Hepatocyte (in vitro differentiated cells): ENCODE data around the gene ERC2. TPM values are rescaled to one million over a fixed set of nuclear protein-coding genes. Genes with fewer than 3 reads are reported as not detected.

ENCODE experiments used
- DNase-seq: peaks from one replicate; pipeline ENCODE4 v3.0.0-alpha.2; 2016; ENCODE audit warnings: low spot score
- H2AFZ ChIP-seq: fragments of 200-600 bp; sonication (generic); 2 replicates; pipeline ENCODE4 v1.6.0; 2016; ENCODE audit warnings: antibody characterized with exemption, mild to moderate bottlenecking
- H3K27ac ChIP-seq: fragments of 200-600 bp; sonication (generic); 2 replicates; pipeline ENCODE4 v1.5.1; 2016; ENCODE audit warnings: mild to moderate bottlenecking
- H3K27me3 ChIP-seq: fragments of 200-600 bp; sonication (generic); 2 replicates; pipeline ENCODE4 v1.6.1; 2016
- H3K36me3 ChIP-seq: fragments of 200-600 bp; sonication (generic); replicated peaks from 2 replicates; pipeline ENCODE4 v1.5.1; 2016; ENCODE audit warnings: low read depth; ENCODE audit not compliant: insufficient read depth
- H3K4me1 ChIP-seq: fragments of 200-600 bp; sonication (generic); 2 replicates; pipeline ENCODE4 v1.5.1; 2016; ENCODE audit warnings: mild to moderate bottlenecking, moderate library complexity; ENCODE audit not compliant: insufficient read depth
- H3K4me2 ChIP-seq: fragments of 200-600 bp; sonication (generic); 2 replicates; pipeline ENCODE4 v1.6.0; 2016
- H3K4me3 ChIP-seq: fragments of 200-600 bp; sonication (generic); 2 replicates; pipeline ENCODE4 v1.5.1; 2016; ENCODE audit warnings: mild to moderate bottlenecking
- H3K79me2 ChIP-seq: fragments of 200-600 bp; sonication (generic); 2 replicates; pipeline ENCODE4 v1.6.0; 2017; ENCODE audit warnings: mild to moderate bottlenecking
- H3K9me2 ChIP-seq: fragments of 200-600 bp; sonication (generic); replicated peaks from 2 replicates; pipeline ENCODE4 v1.6.0; 2017; ENCODE audit warnings: mild to moderate bottlenecking; ENCODE audit not compliant: insufficient read depth
- H3K9me3 ChIP-seq: fragments of 200-600 bp; sonication (generic); 2 replicates; pipeline ENCODE4 v1.5.1; 2016; ENCODE audit warnings: low read depth, mild to moderate bottlenecking
- H4K20me1 ChIP-seq: fragments of 200-600 bp; sonication (generic); 2 replicates; pipeline ENCODE4 v1.6.0; 2016; ENCODE audit warnings: mild to moderate bottlenecking; ENCODE audit not compliant: insufficient read depth, poor library complexity, severe bottlenecking
- EZH2 ChIP-seq: fragments of 200-600 bp; sonication (generic); IDR thresholded peaks from 2 replicates; pipeline ENCODE4 v1.6.1; 2016; ENCODE audit warnings: antibody characterized with exemption, mild to moderate bottlenecking, borderline replicate concordance
- EZH2phosphoT487 ChIP-seq: fragments of 200-600 bp; sonication (generic); IDR thresholded peaks from one replicate; pipeline ENCODE4 v1.6.1; 2018; ENCODE audit warnings: antibody characterized with exemption, mild to moderate bottlenecking, low read depth, moderate library complexity; ENCODE audit not compliant: unreplicated experiment, severe bottlenecking
- WGBS: methylation state at CpG from one replicate; pipeline ENCODE4 v1.1.6; 2016; ENCODE audit warnings: low lambda C conversion rate; ENCODE audit errors: missing lambda C conversion rate; 5-methylcytosine and 5-hydroxymethylcytosine counted together
- polyA plus RNA-seq: library from polyadenylated mRNA; unstranded; fragments of >200 nt; fragmentation: Nextera tagmentation; extraction: Ambion mirVana; gene quantifications from 2 replicates; pipeline ENCODE4 v1.2.1, GENCODE V29; 2016
- total RNA-seq: library from RNA; depleted of rRNA; stranded (reverse); fragments of >200 nt; gene quantifications from 2 replicates; pipeline ENCODE4 v1.2.3, GENCODE V29; 2014
- TF ChIP-seq, protein P1 (sequence below): fragments of 200-600 bp; sonication (generic); IDR thresholded peaks from 2 replicates; pipeline ENCODE4 v1.5.1; 2016; ENCODE audit warnings: antibody characterized with exemption, mild to moderate bottlenecking; ENCODE audit not compliant: poor library complexity

Gene ERC2
- total and polyA plus RNA-seq, 2 experiments from 2014 or later = 1.2 to 5.3 TPM

DNA sequence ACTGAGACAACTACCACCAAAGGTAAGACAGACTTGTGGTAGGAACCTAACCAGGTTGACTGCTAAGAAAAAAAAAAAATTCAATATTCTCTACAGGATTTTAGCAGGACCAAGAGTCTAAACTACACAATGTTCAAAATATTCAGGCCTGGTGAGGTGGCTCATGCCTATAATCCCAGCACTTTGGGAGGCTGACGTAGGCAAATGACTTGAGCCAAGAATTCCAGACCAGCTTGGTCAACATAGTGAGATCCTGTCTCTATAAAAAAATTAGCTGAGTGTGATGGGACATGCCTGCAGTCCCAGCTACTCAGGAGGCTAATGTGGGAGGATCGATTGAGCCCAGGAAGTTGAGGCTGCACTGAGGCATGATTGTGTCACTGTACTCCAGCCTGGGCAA lies 639.6 kb downstream of the ERC2 start:
- Histone ChIP-seq H3K27ac (no peak overlapping the region), H3K79me2 (no peaks in the 10 kb centered on the region), H3K9me3 (no peaks in the 10 kb centered on the region), H3K36me3 (no peaks in the 10 kb centered on the region), H3K4me2 (no peak overlapping the region), H3K27me3 (no peaks in the 10 kb centered on the region), H3K9me2 (no peaks in the 10 kb centered on the region), H2AFZ (no peak overlapping the region), H3K4me1 (no peaks in the 10 kb centered on the region), H4K20me1 (no peaks in the 10 kb centered on the region), H3K4me3 (no peak overlapping the region)
- 67% methylated on average over 2 of the region's 2 CpGs for WGBS
- TF ChIP-seq EZH2 (no peak), EZH2phosphoT487 (no peak)
- TF ChIP-seq, protein P1, sequence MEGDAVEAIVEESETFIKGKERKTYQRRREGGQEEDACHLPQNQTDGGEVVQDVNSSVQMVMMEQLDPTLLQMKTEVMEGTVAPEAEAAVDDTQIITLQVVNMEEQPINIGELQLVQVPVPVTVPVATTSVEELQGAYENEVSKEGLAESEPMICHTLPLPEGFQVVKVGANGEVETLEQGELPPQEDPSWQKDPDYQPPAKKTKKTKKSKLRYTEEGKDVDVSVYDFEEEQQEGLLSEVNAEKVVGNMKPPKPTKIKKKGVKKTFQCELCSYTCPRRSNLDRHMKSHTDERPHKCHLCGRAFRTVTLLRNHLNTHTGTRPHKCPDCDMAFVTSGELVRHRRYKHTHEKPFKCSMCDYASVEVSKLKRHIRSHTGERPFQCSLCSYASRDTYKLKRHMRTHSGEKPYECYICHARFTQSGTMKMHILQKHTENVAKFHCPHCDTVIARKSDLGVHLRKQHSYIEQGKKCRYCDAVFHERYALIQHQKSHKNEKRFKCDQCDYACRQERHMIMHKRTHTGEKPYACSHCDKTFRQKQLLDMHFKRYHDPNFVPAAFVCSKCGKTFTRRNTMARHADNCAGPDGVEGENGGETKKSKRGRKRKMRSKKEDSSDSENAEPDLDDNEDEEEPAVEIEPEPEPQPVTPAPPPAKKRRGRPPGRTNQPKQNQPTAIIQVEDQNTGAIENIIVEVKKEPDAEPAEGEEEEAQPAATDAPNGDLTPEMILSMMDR = no peak
- DNase-seq = no peak

DNA sequence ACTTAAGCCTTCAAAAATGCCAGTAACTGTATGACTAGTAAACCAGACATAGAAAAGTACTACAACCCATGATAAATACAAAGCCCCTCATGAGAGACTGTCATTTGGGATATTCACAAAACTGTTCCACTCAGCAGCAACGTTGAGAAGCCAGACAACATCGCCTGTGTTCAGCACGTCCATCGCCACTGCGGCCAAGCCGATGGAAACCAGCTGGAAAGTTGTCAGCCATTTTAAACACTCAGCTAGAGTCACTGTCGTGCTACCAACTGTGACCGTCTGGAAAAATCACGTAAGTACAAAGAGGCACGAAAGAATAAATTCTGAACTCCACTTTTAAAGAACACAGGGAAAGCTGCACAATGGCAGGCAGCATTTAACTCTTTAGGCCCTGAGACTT lies 640.5 kb downstream of the ERC2 start:
- WGBS = 67% methylated on average over 10 of the region's 10 CpGs
- no peak overlapping the region for H3K4me3 ChIP-seq
- no peaks in the 10 kb centered on the region for H4K20me1 ChIP-seq
- no peak for TF ChIP-seq EZH2
- TF ChIP-seq EZH2phosphoT487 = no peak
- TF ChIP-seq, protein P1 = no peak
- no peaks in the 10 kb centered on the region for H3K9me3 ChIP-seq
- no peaks in the 10 kb centered on the region for H3K79me2 ChIP-seq
- H3K4me1 ChIP-seq = no peaks in the 10 kb centered on the region
- no peaks in the 10 kb centered on the region for H3K27me3 ChIP-seq
- H2AFZ ChIP-seq = no peak overlapping the region
- no peaks in the 10 kb centered on the region for H3K9me2 ChIP-seq
- DNase-seq = no peak
- no peaks in the 10 kb centered on the region for H3K36me3 ChIP-seq
- H3K4me2 ChIP-seq = no peak overlapping the region
- no peak overlapping the region for H3K27ac ChIP-seq

DNA sequence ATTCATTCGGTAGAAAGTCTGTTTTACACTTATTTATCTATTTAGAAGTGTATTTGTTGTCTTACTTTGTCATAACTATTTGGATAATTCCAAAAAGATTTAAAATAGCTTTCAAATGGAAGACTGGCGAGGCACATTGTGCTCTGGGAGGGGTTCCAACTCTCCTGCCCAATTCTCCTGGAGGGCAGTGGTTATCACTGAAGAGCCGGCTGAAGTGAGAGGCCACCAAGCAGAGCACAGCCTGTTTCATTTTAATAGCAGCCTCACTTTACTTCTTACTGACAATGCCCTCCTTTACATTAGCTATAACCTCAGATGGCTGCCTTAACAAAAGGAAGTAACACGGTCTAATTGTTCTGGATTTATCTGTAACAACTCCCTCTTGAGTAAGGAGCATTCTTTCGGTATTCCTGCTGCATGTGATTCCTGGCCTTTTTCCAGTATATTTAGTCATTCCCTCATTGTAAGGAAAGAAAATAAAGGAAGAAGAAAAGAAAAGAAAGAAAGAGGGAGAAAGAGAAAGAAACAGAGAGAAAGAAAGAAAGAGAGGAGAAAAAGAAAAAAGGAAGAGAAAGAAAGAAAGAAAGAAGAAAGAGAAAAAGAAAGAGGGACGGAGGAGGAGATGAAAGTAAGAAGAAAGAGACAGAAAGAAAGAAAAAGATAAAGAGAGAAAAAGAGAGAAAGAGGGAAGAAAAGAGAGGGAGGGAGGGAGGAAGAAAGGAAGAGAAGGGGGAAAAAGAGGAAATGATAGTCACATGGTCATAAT lies 641.4 kb downstream of the ERC2 start:
- WGBS = 70% methylated on average over 6 of the region's 6 CpGs
- TF ChIP-seq, protein P1 = no peak
- TF ChIP-seq EZH2phosphoT487 (no peak), EZH2 (no peak)
- Histone ChIP-seq H3K36me3 (no peaks in the 10 kb centered on the region), H2AFZ (no peak overlapping the region), H3K27ac (peak overlapping the region; percentile 17), H3K27me3 (no peaks in the 10 kb centered on the region), H3K4me1 (no peaks in the 10 kb centered on the region), H4K20me1 (no peaks in the 10 kb centered on the region), H3K79me2 (no peaks in the 10 kb centered on the region), H3K9me3 (no peaks in the 10 kb centered on the region), H3K4me3 (no peak overlapping the region), H3K4me2 (no peak overlapping the region), H3K9me2 (no peaks in the 10 kb centered on the region)
- DNase-seq = no peak
